ENCODE measurements around the gene CMTM4.
A peak's percentile ranks its signal among the peaks of the same experiment; 100 is the strongest.

The CMTM4 gene

DNA sequence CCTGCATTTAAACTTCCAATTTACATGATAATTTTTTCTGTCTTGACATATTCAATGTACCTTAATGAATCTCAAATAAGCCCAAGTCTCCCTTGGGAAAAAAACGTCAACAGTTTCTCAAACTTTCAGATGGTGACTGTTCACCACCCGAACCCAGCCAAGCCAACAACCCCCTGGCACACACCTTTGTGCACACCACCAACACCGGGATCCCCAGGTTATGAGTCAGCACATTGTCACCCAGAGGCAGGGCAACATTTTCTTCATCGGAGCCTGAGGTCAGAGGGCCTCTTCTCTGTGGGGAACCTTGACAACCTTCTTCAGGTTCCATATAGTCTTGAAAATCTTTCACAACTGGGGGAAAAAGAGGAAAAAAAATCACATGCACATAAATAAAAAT lies 39.3 kb upstream of the CMTM4 start:
- TF ChIP-seq REST (IDR thresholded peaks at IDR 0.05; ENCODE audit: insufficient replicate concordance, low read depth) (no peak), POLR2AphosphoS5 (IDR thresholded peaks at IDR 0.05; ENCODE audit: low read depth) (no peak), CTCF (IDR thresholded peaks at IDR 0.05; ENCODE audit: insufficient read depth, low read length) (no peak), GABPA (IDR thresholded peaks at IDR 0.05; ENCODE audit: low read depth) (no peak)
- Histone ChIP-seq H3K27ac (replicated peaks) (no peak overlapping the region), H3K27me3 (ENCODE audit: insufficient read depth, poor library complexity, severe bottlenecking) (no peaks in the 10 kb centered on the region), H3K4me3 (replicated peaks; ENCODE audit: insufficient read depth, low read length) (no peak overlapping the region)
- DNase-seq (ENCODE audit: low read depth in 1 of 2, low spot score in 1 of 2) = no peak

GRCh38 chr16:66731101-66731500 lies 34.6 kb upstream of the CMTM4 start:
- DNase-seq (ENCODE audit: low read depth in 1 of 2, low spot score in 1 of 2) = no peak
- no peak overlapping the region for H3K4me3 ChIP-seq (replicated peaks; ENCODE audit: insufficient read depth, low read length)
- TF ChIP-seq POLR2AphosphoS5 (IDR thresholded peaks at IDR 0.05; ENCODE audit: low read depth) = no peak
- TF ChIP-seq GABPA (IDR thresholded peaks at IDR 0.05; ENCODE audit: low read depth) = no peak
- TF ChIP-seq SPI1 (IDR thresholded peaks at IDR 0.05; ENCODE audit: borderline replicate concordance, low read depth) = no peak
- H3K27ac ChIP-seq (replicated peaks) = no peak overlapping the region
- H3K27me3 ChIP-seq (ENCODE audit: insufficient read depth, poor library complexity, severe bottlenecking) = no peaks in the 10 kb centered on the region

- peak in 1 of 2 experiments; percentile 53 for DNase-seq (ENCODE audit: low read depth in 1 of 2, low spot score in 1 of 2)
- Histone ChIP-seq H3K4me3 (replicated peaks; ENCODE audit: insufficient read depth, low read length) (no peak overlapping the region), H3K27me3 (ENCODE audit: insufficient read depth, poor library complexity, severe bottlenecking) (no peaks in the 10 kb centered on the region), H3K27ac (replicated peaks) (peak overlapping the region; percentile 65)
- TF ChIP-seq POLR2AphosphoS5 (IDR thresholded peaks at IDR 0.05; ENCODE audit: low read depth) (no peak; the same call in 1 of the 2 replicates), CTCF (IDR thresholded peaks at IDR 0.05; ENCODE audit: insufficient read depth, low read length) (no peak), REST (IDR thresholded peaks at IDR 0.05; ENCODE audit: insufficient replicate concordance, low read depth) (no peak), SPI1 (IDR thresholded peaks at IDR 0.05; ENCODE audit: borderline replicate concordance, low read depth) (no peak), GABPA (IDR thresholded peaks at IDR 0.05; ENCODE audit: low read depth) (no peak)
These were observed 32.3 kb upstream of the CMTM4 start for GRCh38 chr16:66728804-66729203.

- no peaks in the 10 kb centered on the region for H3K27me3 ChIP-seq (ENCODE audit: insufficient read depth, poor library complexity, severe bottlenecking)
- TF ChIP-seq SPI1 (IDR thresholded peaks at IDR 0.05; ENCODE audit: borderline replicate concordance, low read depth) = peak; percentile 89
- no peak for TF ChIP-seq REST (IDR thresholded peaks at IDR 0.05; ENCODE audit: insufficient replicate concordance, low read depth)
- no peak for TF ChIP-seq GABPA (IDR thresholded peaks at IDR 0.05; ENCODE audit: low read depth)
- peak; percentile 27 for TF ChIP-seq CTCF (IDR thresholded peaks at IDR 0.05; ENCODE audit: insufficient read depth, low read length)
- no peak; the same call in 1 of the 2 replicates for TF ChIP-seq POLR2AphosphoS5 (IDR thresholded peaks at IDR 0.05; ENCODE audit: low read depth)
- no peak overlapping the region for H3K4me3 ChIP-seq (replicated peaks; ENCODE audit: insufficient read depth, low read length)
- H3K27ac ChIP-seq (replicated peaks) = peak overlapping the region; percentile 65
- DNase-seq (ENCODE audit: low read depth in 1 of 2, low spot score in 1 of 2) = peak in 1 of 2 experiments; percentile 80
These were observed 31.7 kb upstream of the CMTM4 start for GRCh38 chr16:66728117-66728787.

All from HL-60 (cell line).